HG03520 (cell line): ENCODE results near the gene CLEC3A.
A peak's percentile ranks its signal among the peaks of the same experiment; 100 is the strongest.
"Not testable (repeated sequence)": the region's sequence is repeated elsewhere in the genome, so short reads cannot be mapped to it uniquely, and the experiment has no call there.

Experiments used
- ATAC-seq: cut with Tn5 transposase; IDR thresholded peaks from one replicate; pipeline ENCODE4 v1.9.1; 2021; ENCODE audit warnings: mild to moderate bottlenecking, moderate library complexity; ENCODE audit not compliant: unreplicated experiment

Gene CLEC3A

GRCh38 chr16:78022347-78023060, at the start of gene CLEC3A:
CLEC3A (plus strand) TSS chr16:78022548; CDS start chr16:78022627, 79 bp downstream.
- no peak for ATAC-seq

- ATAC-seq = no peak
Observed at GRCh38 chr16:77974883-77975282, 47.5 kb upstream of the CLEC3A start.

- ATAC-seq = no peak
Observed at GRCh38 chr16:77975942-77976341, 46.4 kb upstream of the CLEC3A start.

- ATAC-seq = no peak
Observed at GRCh38 chr16:77977339-77977738, 45.0 kb upstream of the CLEC3A start.

GRCh38 chr16:77985111-77985510, 37.2 kb upstream of the CLEC3A start:
- ATAC-seq = no peak

- no peak for ATAC-seq
Observed at GRCh38 chr16:77986011-77986740, 36.2 kb upstream of the CLEC3A start.

GRCh38 chr16:77987810-77988209, 34.5 kb upstream of the CLEC3A start:
- no peak for ATAC-seq

- ATAC-seq = no peak
Observed at GRCh38 chr16:77989846-77990245, 32.5 kb upstream of the CLEC3A start.

GRCh38 chr16:77991701-77992100, 30.6 kb upstream of the CLEC3A start:
- ATAC-seq = no peak

GRCh38 chr16:77992381-77992780, 30.0 kb upstream of the CLEC3A start:
- not testable (repeated sequence) for ATAC-seq

GRCh38 chr16:77993111-77993985, 29.0 kb upstream of the CLEC3A start:
- ATAC-seq = peak; percentile 55

- no peak for ATAC-seq
Observed at GRCh38 chr16:77995843-77996455, 26.4 kb upstream of the CLEC3A start.

GRCh38 chr16:77998350-77999023, 23.9 kb upstream of the CLEC3A start:
- no peak for ATAC-seq

- ATAC-seq = no peak
Observed at GRCh38 chr16:78001451-78002025, 20.8 kb upstream of the CLEC3A start.

GRCh38 chr16:78002915-78003538, 19.3 kb upstream of the CLEC3A start:
- ATAC-seq = peak; percentile 98

GRCh38 chr16:78004517-78004916, 17.8 kb upstream of the CLEC3A start:
- no peak for ATAC-seq

GRCh38 chr16:78005881-78006280, 16.5 kb upstream of the CLEC3A start:
- no peak for ATAC-seq

- ATAC-seq = no peak
Observed at GRCh38 chr16:78007121-78007520, 15.2 kb upstream of the CLEC3A start.

- ATAC-seq = no peak
Observed at GRCh38 chr16:78024159-78024558, 1.8 kb downstream of the CLEC3A start.

GRCh38 chr16:78025631-78026030, 3.3 kb downstream of the CLEC3A start:
- ATAC-seq = no peak
